PC-3 (cell line): ENCODE results near the gene TRIP6.

Experiments used
- CTCF ChIP-seq: fragments of 300-600 bp; sonication (generic); conservative IDR thresholded peaks from 2 replicates; pipeline ENCODE4 v1.5.1; 2017; ENCODE audit warnings: antibody characterized with exemption, low read depth, mild to moderate bottlenecking, low read length
- EZH2 ChIP-seq: fragments of 300-600 bp; sonication (generic); IDR thresholded peaks from one replicate; pipeline ENCODE4 v1.6.1; 2017; ENCODE audit warnings: antibody characterized with exemption, mild to moderate bottlenecking, low read length; ENCODE audit not compliant: unreplicated experiment
- EZH2phosphoT487 ChIP-seq: fragments of 300-600 bp; sonication (generic); IDR thresholded peaks from 2 replicates; pipeline ENCODE4 v1.6.1; 2018; ENCODE audit warnings: mild to moderate bottlenecking, antibody characterized with exemption, low read length, borderline replicate concordance

GRCh38 chr7:100865938-100866728, 1.1 kb upstream of the TRIP6 start:
- TF ChIP-seq CTCF, result no peak
- no peak for TF ChIP-seq EZH2phosphoT487
- TF ChIP-seq EZH2, result no peak
